DND-41 (cell line): Measurements from ENCODE around the gene STAC.

Experiments used
- CTCF ChIP-seq: IDR thresholded peaks from 2 replicates; pipeline ENCODE4 v1.5.1; 2012; ENCODE audit warnings: borderline replicate concordance, low read length, moderate library complexity, mild to moderate bottlenecking; ENCODE audit not compliant: poor library complexity, severe bottlenecking; ENCODE audit errors: extremely low read depth
- EZH2 ChIP-seq: IDR thresholded peaks from 3 replicates; pipeline ENCODE4 v1.6.1; 2012; ENCODE audit warnings: borderline replicate concordance, low read depth, mild to moderate bottlenecking, moderate library complexity, low read length, inconsistent platforms; ENCODE audit not compliant: severe bottlenecking

DNA sequence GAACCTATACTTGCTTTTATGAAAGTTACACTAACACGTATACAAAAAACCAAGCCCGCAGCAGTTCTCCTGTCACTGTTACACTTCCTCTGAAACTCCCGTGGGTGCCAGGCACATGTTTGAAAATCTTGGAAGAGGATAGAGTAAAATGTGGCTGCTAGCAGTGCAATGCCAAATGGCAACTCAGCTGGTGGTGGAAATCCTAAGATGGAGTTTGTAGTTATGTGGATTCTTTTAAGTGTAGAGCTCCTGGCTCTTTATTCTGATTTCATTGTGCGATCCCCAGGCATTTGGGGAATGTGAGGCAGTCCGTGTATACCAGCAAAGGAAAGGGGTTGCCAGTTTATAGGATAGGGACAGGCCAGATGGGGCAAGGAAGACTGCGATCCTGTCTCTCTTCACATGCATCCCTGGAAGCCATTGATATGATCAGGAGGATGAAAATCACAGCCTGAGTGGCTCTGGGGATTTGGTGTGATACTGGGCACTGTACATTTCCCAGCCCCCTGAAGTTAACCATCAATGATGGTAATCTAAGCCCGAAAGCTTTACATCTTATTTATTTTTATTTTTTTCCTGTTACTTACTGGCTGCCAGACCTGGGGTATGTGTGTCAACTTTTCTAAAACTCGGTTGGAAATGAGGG, 1.1 kb downstream of the STAC start:
- TF ChIP-seq CTCF (no peak), EZH2 (no peak)
